Measurements from ENCODE around the gene EML6.

The EML6 gene

GRCh38 chr2:54818226-54818625 lies 94.8 kb downstream of the EML6 start:
- no peak for TF ChIP-seq CTCF (IDR thresholded peaks at IDR 0.05; ENCODE audit: low read depth, low read length, missing control alignments)
- H3K4me3 ChIP-seq (ENCODE audit: low read depth, low read length), result no peak overlapping the region
- no peak for DNase-seq (ENCODE audit: low read depth)
- in situ Hi-C loops (cut with HindIII; ENCODE audit: low sequenced_read_pairs), result no loop called here

GRCh38 chr2:54820558-54820957 lies 97.1 kb downstream of the EML6 start:
- H3K4me3 ChIP-seq (ENCODE audit: low read depth, low read length), result no peak overlapping the region
- in situ Hi-C loops (cut with HindIII; ENCODE audit: low sequenced_read_pairs), result no loop called here
- no peak for DNase-seq (ENCODE audit: low read depth)
- TF ChIP-seq CTCF (IDR thresholded peaks at IDR 0.05; ENCODE audit: low read depth, low read length, missing control alignments), result no peak

- DNase-seq (ENCODE audit: low read depth), result no peak
- in situ Hi-C loops (cut with HindIII; ENCODE audit: low sequenced_read_pairs), result no loop called here
- H3K4me3 ChIP-seq (ENCODE audit: low read depth, low read length), result no peak overlapping the region
- TF ChIP-seq CTCF (IDR thresholded peaks at IDR 0.05; ENCODE audit: low read depth, low read length, missing control alignments), result no peak
Measured at GRCh38 chr2:54824567-54824966, 101.1 kb downstream of the EML6 start.

GRCh38 chr2:54830546-54830945 lies 107.1 kb downstream of the EML6 start:
- in situ Hi-C loops (cut with HindIII; ENCODE audit: low sequenced_read_pairs), result no loop called here
- no peak overlapping the region for H3K4me3 ChIP-seq (ENCODE audit: low read depth, low read length)
- no peak for TF ChIP-seq CTCF (IDR thresholded peaks at IDR 0.05; ENCODE audit: low read depth, low read length, missing control alignments)
- no peak for DNase-seq (ENCODE audit: low read depth)

- no peak for DNase-seq (ENCODE audit: low read depth)
- in situ Hi-C loops (cut with HindIII; ENCODE audit: low sequenced_read_pairs), result no loop called here
Measured at GRCh38 chr2:54831480-54831879, 108.0 kb downstream of the EML6 start.

GRCh38 chr2:54834721-54835120 lies 111.3 kb downstream of the EML6 start:
- no peak for DNase-seq (ENCODE audit: low read depth)
- TF ChIP-seq CTCF (IDR thresholded peaks at IDR 0.05; ENCODE audit: low read depth, low read length, missing control alignments), result no peak
- H3K4me3 ChIP-seq (ENCODE audit: low read depth, low read length), result no peak overlapping the region
- in situ Hi-C loops (cut with HindIII; ENCODE audit: low sequenced_read_pairs), result no loop called here

More at GRCh38 chr2:54831480-54831879, 108.0 kb downstream of the EML6 start:
- no peak overlapping the region for H3K4me3 ChIP-seq (ENCODE audit: low read depth, low read length)
- TF ChIP-seq CTCF (IDR thresholded peaks at IDR 0.05; ENCODE audit: low read depth, low read length, missing control alignments), result no peak

- no peak overlapping the region for H3K4me3 ChIP-seq (ENCODE audit: low read depth, low read length)
- no peak for TF ChIP-seq CTCF (IDR thresholded peaks at IDR 0.05; ENCODE audit: low read depth, low read length, missing control alignments)
- in situ Hi-C loops (cut with HindIII; ENCODE audit: low sequenced_read_pairs), result no loop called here
- no peak for DNase-seq (ENCODE audit: low read depth)
Measured at GRCh38 chr2:54836477-54836876, 113.0 kb downstream of the EML6 start.

Measured in astrocyte of the cerebellum (primary cell).